Tibial artery (tissue), 4 donors: ENCODE data around the gene ODAD3.

Experiments used
- DNase-seq, 2 donors: peaks; one replicate each; pipeline ENCODE4 v3.0.0-alpha.2; 2019
- H3K27ac ChIP-seq, 2 donors: fragments of 200-600 bp; sonication (generic) in 1 of 2; 1 replicate in 1 of 2; 2 replicates in 1 of 2; pipeline ENCODE4 v1.5.1; 2018 to 2019; ENCODE audit warnings: mild to moderate bottlenecking in 1 of 2
- H3K27me3 ChIP-seq, 2 donors: fragments of 200-600 bp; sonication (generic) in 1 of 2; one replicate each; pipeline versions ENCODE4 v1.5.1 to v1.6.0; 2016 to 2019
- H3K36me3 ChIP-seq, 3 donors: fragments of 200-600 bp; sonication (generic) in 2 of 3; one replicate each; pipeline ENCODE4 v1.5.1; 2016 to 2019; ENCODE audit warnings: mild to moderate bottlenecking in 2 of 3
- H3K4me1 ChIP-seq, 4 donors: fragments of 200-600 bp; sonication (generic) in 2 of 4; 1 replicate in 3 of 4; 2 replicates in 1 of 4; pipeline ENCODE4 v1.5.1; 2016 to 2019
- H3K4me3 ChIP-seq, 2 donors: fragments of 200-600 bp; sonication (generic) in 1 of 2; 1 replicate in 1 of 2; 2 replicates in 1 of 2; pipeline ENCODE4 v1.5.1; 2018 to 2019; ENCODE audit warnings: mild to moderate bottlenecking in 2 of 2
- H3K9me3 ChIP-seq, 3 donors: fragments of 200-600 bp; sonication (generic) in 1 of 3; one replicate each; pipeline ENCODE4 v1.5.1; 2016 to 2019
- CTCF ChIP-seq, 2 experiments: fragments of 200-600 bp in 1 of 2; fragments of 450-650 bp in 1 of 2; IDR thresholded peaks; one replicate each; pipeline ENCODE4 v1.5.1; 2017 to 2019; ENCODE audit warnings: antibody characterized with exemption in 2 of 2, mild to moderate bottlenecking in 1 of 2, moderate library complexity in 1 of 2
- intact Hi-C: fragments of 100-400 bp; cut with DNase I; formaldehyde crosslinking; loops from one replicate; pipeline ENCODE4 v1.15.0; 2023; ENCODE audit warnings: low total_unique reads

ODAD3 gene

DNA sequence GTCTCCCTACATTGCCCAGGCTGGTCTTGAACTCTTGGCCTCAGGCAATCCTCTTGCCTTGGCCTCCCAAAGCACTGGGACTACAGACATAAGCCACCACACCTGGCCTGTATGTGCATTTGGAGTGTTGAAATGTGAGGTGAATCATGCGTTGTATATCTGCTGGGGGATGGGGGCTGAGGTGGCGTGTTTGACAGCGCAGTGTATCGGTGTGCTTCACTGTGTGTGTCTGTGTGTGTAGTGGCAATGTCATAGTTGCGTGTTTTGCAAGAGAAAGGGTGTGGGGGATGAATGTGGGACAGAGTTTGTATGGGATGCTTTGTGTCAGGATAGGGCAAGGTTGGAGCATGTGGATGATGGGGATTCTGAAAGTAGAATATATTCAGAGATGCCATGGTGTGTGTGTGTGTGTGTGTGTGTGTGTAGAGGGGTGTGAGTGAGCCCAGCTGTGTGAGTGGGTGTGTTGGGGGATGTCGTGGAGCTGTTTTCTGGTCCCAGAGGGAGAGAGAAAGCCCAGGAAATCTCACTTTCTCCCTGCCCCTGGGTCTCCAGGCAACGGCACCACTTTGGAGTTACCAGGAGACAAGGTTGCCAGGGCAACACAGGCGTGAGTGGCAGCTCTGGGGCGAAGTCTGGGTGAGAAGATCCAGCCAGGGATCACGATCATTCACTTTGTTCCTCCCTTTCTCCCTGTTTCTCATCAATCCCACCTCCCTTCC lies 61.6 kb downstream of the ODAD3 start:
- H3K27ac ChIP-seq = no peak overlapping the region
- no peaks in the 10 kb centered on the region for H3K9me3 ChIP-seq
- peaks cover 0 to 5% (median 0%) of the 10 kb centered on the region in 3 donors for H3K36me3 ChIP-seq
- no peak for TF ChIP-seq CTCF (IDR thresholded peaks at IDR 0.05)
- no peaks in the 10 kb centered on the region for H3K27me3 ChIP-seq
- no peak for DNase-seq
- intact Hi-C loops = loop anchor here (10.0 kb wide), 2 partner anchors 71 to 79 kb away; partner anchors contain the start of gene TSPAN16
- H3K4me1 ChIP-seq = peaks cover 0 to 36% (median 31%) of the 10 kb centered on the region in 4 donors
- H3K4me3 ChIP-seq = no peak overlapping the region

DNA sequence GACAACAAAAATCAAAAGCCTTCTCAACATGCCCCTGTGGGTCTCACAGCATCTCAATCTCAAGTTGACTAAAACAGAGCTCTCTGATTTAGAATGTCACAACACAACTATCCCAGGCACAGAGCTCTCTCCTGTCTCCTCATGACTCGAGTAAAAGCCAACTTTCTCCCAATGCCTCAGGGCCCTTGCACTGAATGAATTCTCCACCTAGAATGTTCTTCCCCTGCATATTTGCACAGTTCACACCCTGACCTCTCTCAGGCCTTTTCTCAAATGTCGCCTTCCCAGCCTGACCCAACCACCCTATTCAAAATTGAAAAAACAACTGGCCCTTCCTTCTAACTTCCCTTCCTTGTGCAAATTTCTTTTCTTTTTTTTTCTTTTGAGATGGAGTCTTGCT lies 64.2 kb downstream of the ODAD3 start:
- Histone ChIP-seq H3K27ac (no peak overlapping the region), H3K9me3 (no peaks in the 10 kb centered on the region), H3K27me3 (no peaks in the 10 kb centered on the region), H3K4me1 (peaks cover 0 to 13% (median 11%) of the 10 kb centered on the region in 4 donors), H3K36me3 (peaks cover 0 to 16% (median 0%) of the 10 kb centered on the region in 3 donors), H3K4me3 (no peak overlapping the region)
- no peak for TF ChIP-seq CTCF (IDR thresholded peaks at IDR 0.05)
- intact Hi-C loops = loop anchor here (10.0 kb wide), 2 partner anchors 74 to 76 kb away; partner anchors contain the start of gene TSPAN16
- no peak for DNase-seq
